H9 (cell line): ENCODE data around the gene C17orf113. TPM values are rescaled to one million over a fixed set of nuclear protein-coding genes. Genes with fewer than 3 reads are reported as not detected.

Experiments
- DNase-seq: peaks from one replicate; pipeline ENCODE4 v3.0.0-alpha.2; 2017
- H2AFZ ChIP-seq: one replicate; pipeline ENCODE4 v1.6.1; 2013; ENCODE audit warnings: mild to moderate bottlenecking, low read length, control low read depth, moderate library complexity
- H2AK5ac ChIP-seq: 2 replicates; pipeline ENCODE4 v1.6.1; 2013; ENCODE audit warnings: low read length, control low read depth, mixed read lengths; ENCODE audit not compliant: insufficient read length
- H2BK120ac ChIP-seq: one replicate; pipeline ENCODE4 v1.6.1; 2013; ENCODE audit warnings: low read depth, mild to moderate bottlenecking, low read length, control low read depth, inconsistent platforms; ENCODE audit not compliant: poor library complexity, severe bottlenecking
- H2BK12ac ChIP-seq: 2 replicates; pipeline ENCODE4 v1.6.1; 2013; ENCODE audit warnings: low read length, control low read depth, mixed read lengths, low read depth; ENCODE audit not compliant: insufficient read length
- H2BK15ac ChIP-seq: 2 replicates; pipeline ENCODE4 v1.6.1; 2013; ENCODE audit warnings: low read depth, low read length, control low read depth
- H2BK20ac ChIP-seq: one replicate; pipeline ENCODE4 v1.6.1; 2013; ENCODE audit warnings: low read depth, mild to moderate bottlenecking, low read length, control low read depth, inconsistent platforms; ENCODE audit not compliant: poor library complexity, severe bottlenecking
- H2BK5ac ChIP-seq: 2 replicates; pipeline ENCODE4 v1.6.1; 2013; ENCODE audit warnings: low read length, control low read depth, mixed read lengths; ENCODE audit not compliant: insufficient read length
- H3K14ac ChIP-seq: 2 replicates; pipeline ENCODE4 v1.6.1; 2013; ENCODE audit warnings: low read length, control low read depth; ENCODE audit not compliant: insufficient read depth
- H3K18ac ChIP-seq: 2 replicates; pipeline ENCODE4 v1.6.1; 2013; ENCODE audit warnings: low read depth, mild to moderate bottlenecking, mixed read lengths, low read length, control low read depth; ENCODE audit not compliant: insufficient read length
- H3K23ac ChIP-seq: 2 replicates; pipeline ENCODE4 v1.6.1; 2013; ENCODE audit warnings: low read length, control low read depth, mixed read lengths, low read depth; ENCODE audit not compliant: insufficient read length
- H3K23me2 ChIP-seq: 2 replicates; pipeline ENCODE4 v1.6.1; 2013; ENCODE audit warnings: low read depth, mild to moderate bottlenecking, mixed read lengths, low read length, control low read depth; ENCODE audit not compliant: insufficient read length, poor library complexity, severe bottlenecking
- H3K27ac ChIP-seq: 2 replicates; pipeline ENCODE4 v1.5.1; 2013; ENCODE audit warnings: low read length, control low read depth, mixed read lengths, low read depth; ENCODE audit not compliant: insufficient read length
- H3K27me3 ChIP-seq: 2 replicates; pipeline ENCODE4 v1.6.1; 2013; ENCODE audit warnings: low read length, control low read depth, inconsistent platforms; ENCODE audit not compliant: insufficient read depth
- H3K4ac ChIP-seq: 2 replicates; pipeline ENCODE4 v1.6.1; 2013; ENCODE audit warnings: low read depth, mild to moderate bottlenecking, control low read depth, inconsistent platforms, low read length, moderate library complexity
- H3K4me1 ChIP-seq: 2 replicates; pipeline ENCODE4 v1.6.1; 2013; ENCODE audit warnings: low read length, control low read depth, inconsistent platforms; ENCODE audit not compliant: insufficient read depth
- H3K4me2 ChIP-seq: 2 replicates; pipeline ENCODE4 v1.6.1; 2013; ENCODE audit warnings: low read length, control low read depth, mixed read lengths; ENCODE audit not compliant: insufficient read length, insufficient read depth
- H3K56ac ChIP-seq: 2 replicates; pipeline ENCODE4 v1.6.1; 2013; ENCODE audit warnings: low read depth, mild to moderate bottlenecking, mixed read lengths, low read length, control low read depth; ENCODE audit not compliant: insufficient read length
- H3K79me1 ChIP-seq: 2 replicates; pipeline ENCODE4 v1.6.1; 2013; ENCODE audit warnings: low read depth, mild to moderate bottlenecking, moderate library complexity, low read length, control low read depth, inconsistent platforms; ENCODE audit not compliant: insufficient read depth, poor library complexity, severe bottlenecking
- H3K79me2 ChIP-seq: 2 replicates; pipeline ENCODE4 v1.6.1; 2013; ENCODE audit warnings: low read length, control low read depth, inconsistent platforms; ENCODE audit not compliant: insufficient read depth
- H3K9ac ChIP-seq: 2 replicates; pipeline ENCODE4 v1.6.1; 2013; ENCODE audit warnings: low read length, control low read depth, mixed read lengths; ENCODE audit not compliant: insufficient read length; ENCODE audit errors: extremely low read depth
- H3K9me3 ChIP-seq: one replicate; pipeline ENCODE4 v1.6.1; 2013; ENCODE audit warnings: low read depth, low read length, inconsistent platforms; ENCODE audit not compliant: control insufficient read depth
- H3T11ph ChIP-seq: one replicate; pipeline ENCODE4 v1.6.1; 2013; ENCODE audit warnings: mild to moderate bottlenecking, low read length, control low read depth, inconsistent platforms
- H4K20me1 ChIP-seq: one replicate; pipeline ENCODE4 v1.6.1; 2013; ENCODE audit not compliant: control insufficient read depth, insufficient read length, insufficient read depth
- H4K5ac ChIP-seq: 2 replicates; pipeline ENCODE4 v1.6.1; 2013; ENCODE audit warnings: low read depth, mild to moderate bottlenecking, mixed read lengths, low read length, control low read depth; ENCODE audit not compliant: insufficient read length
- H4K8ac ChIP-seq: replicated peaks from 2 replicates; pipeline ENCODE4 v1.6.1; 2013; ENCODE audit warnings: low read length, control low read depth, mixed read lengths, low read depth; ENCODE audit not compliant: insufficient read length
- H4K91ac ChIP-seq: 2 replicates; pipeline ENCODE4 v1.6.1; 2013; ENCODE audit warnings: low read depth, mild to moderate bottlenecking, moderate library complexity, mixed read lengths, low read length, control low read depth; ENCODE audit not compliant: insufficient read length
- H3K27ac Mint-ChIP-seq, 3 experiments: 2 replicates in 2 of 3; 3 replicates in 1 of 3; pipeline ENCODE4 v1.8.0; 2020 to 2021; ENCODE audit warnings: mixed read lengths in 3 of 3, mild to moderate bottlenecking in 1 of 3, moderate library complexity in 1 of 3
- H3K27me3 Mint-ChIP-seq: 2 replicates; pipeline ENCODE4 v1.8.0; 2021; ENCODE audit warnings: low read depth, mild to moderate bottlenecking, moderate library complexity, mixed read lengths
- H3K36me3 Mint-ChIP-seq, 3 experiments: 2 replicates in 2 of 3; 3 replicates in 1 of 3; pipeline ENCODE4 v1.8.0; 2020 to 2021; ENCODE audit warnings: low read depth in 3 of 3, mixed read lengths in 3 of 3; ENCODE audit not compliant: insufficient read depth in 1 of 3
- H3K4me1 Mint-ChIP-seq, 2 experiments: 2 replicates each; pipeline ENCODE4 v1.8.0; 2020; ENCODE audit warnings: mixed read lengths in 2 of 2
- H3K4me3 Mint-ChIP-seq, 2 experiments: 2 replicates in 1 of 2; 3 replicates in 1 of 2; pipeline ENCODE4 v1.8.0; 2020 to 2021; ENCODE audit warnings: mild to moderate bottlenecking in 2 of 2, mixed read lengths in 2 of 2, moderate library complexity in 1 of 2
- H3K9me3 Mint-ChIP-seq, 2 experiments: 2 replicates in 1 of 2; 3 replicates in 1 of 2; pipeline ENCODE4 v1.8.0; 2020; ENCODE audit warnings: mild to moderate bottlenecking in 2 of 2, mixed read lengths in 2 of 2, moderate library complexity in 1 of 2
- CTCF ChIP-seq: fragments of 200-600 bp; sonication (generic); conservative IDR thresholded peaks from 3 replicates; pipeline ENCODE4 v1.8.0; 2021; ENCODE audit warnings: antibody characterized with exemption, mild to moderate bottlenecking
- WGBS: extraction: QIAGEN DNeasy Blood & Tissue Kit; methylation state at CpG from one replicate; pipeline ENCODE4 v1.1.7; 2013; ENCODE audit warnings: missing lambda C conversion rate, low lambda C conversion rate, mixed read lengths; ENCODE audit not compliant: insufficient read length; ENCODE audit errors: extremely low coverage; 5-methylcytosine and 5-hydroxymethylcytosine counted together
- total RNA-seq: library from RNA; stranded (reverse); gene quantifications from 2 replicates; pipeline ENCODE4 v1.2.1, GENCODE V29; 2021

The C17orf113 gene
- total RNA-seq, 1 experiment from 2014 or later = 1.0 TPM

- H3K79me2 ChIP-seq = no peaks in the 10 kb centered on the region
These were observed 60.5 kb downstream of the C17orf113 start for GRCh38 chr17:41989702-41990419.

More at GRCh38 chr17:41989702-41990419, 60.5 kb downstream of the C17orf113 start:
- Histone ChIP-seq H2AK5ac (no peak overlapping the region), H3T11ph (no peak overlapping the region), H3K9me3 (no peaks in the 10 kb centered on the region), H3K56ac (no peak overlapping the region), H3K9ac (no peak overlapping the region), H4K20me1 (no peaks in the 10 kb centered on the region), H2BK120ac (no peak overlapping the region), H3K18ac (no peak overlapping the region), H4K5ac (no peak overlapping the region), H3K27me3 (no peaks in the 10 kb centered on the region), H2BK12ac (no peak overlapping the region), H3K4me1 (no peaks in the 10 kb centered on the region), H2BK20ac (no peak overlapping the region), H3K27ac (no peak overlapping the region), H3K23me2 (no peaks in the 10 kb centered on the region), H2BK5ac (no peak overlapping the region), H3K4ac (no peak overlapping the region), H2AFZ (no peak overlapping the region), H3K14ac (no peak overlapping the region), H3K23ac (no peak overlapping the region), H4K8ac (no peak overlapping the region), H3K79me1 (no peaks in the 10 kb centered on the region), H2BK15ac (no peak overlapping the region), H4K91ac (no peak overlapping the region), H3K4me2 (no peak overlapping the region)
- H3K9me3 Mint-ChIP-seq = no peaks in the 10 kb centered on the region
- no peak overlapping the region for H3K27ac Mint-ChIP-seq
- no peaks in the 10 kb centered on the region for H3K27me3 Mint-ChIP-seq
- TF ChIP-seq CTCF = no peak
- no CpG with 5 or more reads among the region's 5 CpGs for WGBS
- DNase-seq = no peak
- H3K4me1 Mint-ChIP-seq = no peaks in the 10 kb centered on the region
- no peak overlapping the region for H3K4me3 Mint-ChIP-seq
- H3K36me3 Mint-ChIP-seq = peaks cover 55 to 95% (median 93%) of the 10 kb centered on the region in 3 experiments
